ENCODE results near the gene PPWD1. TPM values are rescaled to one million over a fixed set of nuclear protein-coding genes. Genes with fewer than 3 reads are reported as not detected.

The PPWD1 gene
- total RNA-seq, 1 experiment from 2014 or later = 29.0 TPM

GRCh38 chr5:65623482-65623881, 60.4 kb downstream of the PPWD1 start:
- DNase-seq (ENCODE audit: low read depth) = peak; percentile 6

GRCh38 chr5:65624025-65624570, 61.0 kb downstream of the PPWD1 start, which contains the start of gene TRIM23:
TSS of gene TRIM23 (minus strand) at chr5:65624333. CDS start at chr5:65624274, 59 bp downstream.
- DNase-seq (ENCODE audit: low read depth) = peak; percentile 93

DNA sequence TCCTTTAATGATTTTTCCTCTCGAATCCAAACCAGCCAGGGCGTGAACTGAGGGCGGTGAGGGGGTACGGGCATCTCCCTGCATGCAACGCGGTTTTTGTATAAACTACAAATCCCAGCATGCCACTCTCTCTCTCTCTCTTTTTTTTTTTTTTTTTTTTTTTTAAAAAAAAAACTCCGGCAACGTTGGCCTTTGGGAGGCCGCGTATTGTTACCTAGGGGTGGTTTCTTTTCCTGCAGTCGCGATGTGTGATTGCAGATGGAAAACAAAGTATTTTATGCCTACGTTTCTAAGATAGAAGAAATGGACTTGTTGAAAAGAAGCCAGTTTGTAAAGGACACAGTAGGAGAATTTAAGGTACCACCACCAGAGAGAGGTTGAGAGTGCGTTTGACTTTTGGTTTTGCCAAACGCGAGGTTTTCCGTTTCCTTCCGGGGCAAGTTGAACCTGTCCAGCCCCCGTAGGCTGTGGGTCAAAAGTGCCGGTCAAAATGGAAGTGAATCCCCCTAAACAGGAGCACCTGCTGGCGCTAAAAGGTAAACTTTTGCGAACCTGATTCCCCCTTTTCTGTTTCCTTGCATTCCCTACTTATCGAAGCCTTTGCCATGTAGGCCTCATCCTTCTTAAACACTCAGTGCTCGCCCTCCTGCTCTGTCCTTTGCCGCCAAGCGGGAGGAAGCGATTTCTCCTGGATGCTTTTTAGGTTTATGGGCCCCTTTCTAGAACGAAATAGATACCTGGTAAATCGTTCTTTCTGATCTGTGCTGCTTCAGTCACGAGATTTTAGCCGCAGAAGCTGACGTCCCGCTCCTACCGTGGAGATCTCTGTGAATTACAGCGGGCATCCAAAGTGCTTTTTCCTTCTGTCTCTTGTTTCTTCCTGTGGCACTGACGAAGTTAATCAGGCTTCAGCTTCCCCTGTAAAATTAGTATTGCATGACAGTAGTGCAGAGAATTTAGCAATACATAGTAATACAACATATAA, 61.8 kb downstream of the PPWD1 start, which contains the start of the genes SHLD3 and TRAPPC13:
SHLD3 (plus strand) TSS at position 457 of the 985 bp plus-strand sequence. CDS start 4,561 bp downstream, outside the sequence.
TRAPPC13 (plus strand) TSS at position 457 of the 985 bp plus-strand sequence; CDS start at position 491, 34 bp downstream.
- DNase-seq (ENCODE audit: low read depth) = peak; percentile 88

- DNase-seq (ENCODE audit: low read depth) = no peak
These were observed 62.6 kb downstream of the PPWD1 start for GRCh38 chr5:65625743-65626142.

GRCh38 chr5:65630981-65631380, 67.9 kb downstream of the PPWD1 start:
- no peak for DNase-seq (ENCODE audit: low read depth)

Other genes with a start within 250 kb of the PPWD1 start
- 16.5 and 18.9 TPM in 2 replicates for gene ADAMTS6, start 81.4 kb upstream of the PPWD1 start, total RNA-seq (2014; rRNA removed; shearing (Covaris generic))
- gene CENPK, start 128 bp upstream of the PPWD1 start, total RNA-seq (2014; rRNA removed; shearing (Covaris generic)) = 18.5 and 31.3 TPM in 2 replicates
- gene TRIM23, start 61.0 kb downstream of the PPWD1 start, total RNA-seq (2014; rRNA removed; shearing (Covaris generic)) = 6.3 and 13.0 TPM in 2 replicates
- gene SHLD3, start 61.7 kb downstream of the PPWD1 start, total RNA-seq (2014; rRNA removed; shearing (Covaris generic)) = 5.6 and 7.9 TPM in 2 replicates
- gene TRAPPC13, start 61.7 kb downstream of the PPWD1 start, total RNA-seq (2014; rRNA removed; shearing (Covaris generic)) = 27.8 and 39.3 TPM in 2 replicates
- gene SGTB, start 158.8 kb downstream of the PPWD1 start, total RNA-seq (2014; rRNA removed; shearing (Covaris generic)) = 3.3 and 5.1 TPM in 2 replicates
- 12.3 and 27.9 TPM in 2 replicates for gene NLN, start 158.9 kb downstream of the PPWD1 start, total RNA-seq (2014; rRNA removed; shearing (Covaris generic))

Data from M059J (cell line).